Ovary (tissue), 3 donors: ENCODE results near the gene INPP5D.

ENCODE experiments used
- CTCF ChIP-seq, 3 donors: fragments of 450-650 bp in 2 of 3; fragments of 200-600 bp in 1 of 3; IDR thresholded peaks; one replicate each; pipeline versions ENCODE4 v1.5.1 to v1.8.0; 2016 to 2022; ENCODE audit warnings: antibody characterized with exemption in 3 of 3, mild to moderate bottlenecking in 1 of 3
- POLR2A ChIP-seq: fragments of 450-650 bp; IDR thresholded peaks from one replicate; pipeline ENCODE4 v1.6.1; 2017; ENCODE audit warnings: antibody characterized with exemption, mild to moderate bottlenecking, moderate library complexity
- donor health status: DM: no; HTN: no; CAD: no.

GRCh38 chr2:233082931-233083755 lies 23.0 kb downstream of the INPP5D start:
- no peak for TF ChIP-seq CTCF (IDR thresholded peaks at IDR 0.05)
- TF ChIP-seq POLR2A: no peak
